PC-3 (cell line): ENCODE measurements around the gene VWA3B. TPM values are rescaled to one million over a fixed set of nuclear protein-coding genes. Genes with fewer than 3 reads are reported as not detected.

Source experiments
- ATAC-seq: fragments of 200-7000 bp; cut with Tn5 transposase; 2 replicates; pipeline ENCODE4 v1.9.1; 2020; ENCODE audit warnings: mild to moderate bottlenecking, moderate library complexity
- BruUV-seq: library from RNA; stranded (reverse); fragments of 400-500 nt; replicated peaks from 2 replicates; lab custom pipeline; 2021; lab: Mats Ljungman, UMichigan
- CTCF ChIA-PET: fragments of 300-600 bp; sonication (Branson Sonifier 250); formaldehyde crosslinking; loops from one replicate; lab custom pipeline; 2022; ENCODE audit warnings: antibody characterized with exemption; lab: Charles Lee
- POLR2A ChIA-PET: fragments of 300-600 bp; sonication (Branson Sonifier 250); formaldehyde crosslinking; loops from one replicate; lab custom pipeline; 2022; ENCODE audit warnings: antibody characterized with exemption; ENCODE audit not compliant: unreplicated experiment; lab: Charles Lee
- DNase-seq: peaks from one replicate; pipeline ENCODE4 v3.0.0-alpha.2; 2015
- H2AFZ ChIP-seq: fragments of 300-600 bp; sonication (generic); 2 replicates; pipeline ENCODE4 v1.6.0; 2016; ENCODE audit warnings: antibody characterized with exemption, low read length
- H3F3A ChIP-seq: fragments of 300-600 bp; sonication (generic); one replicate; pipeline ENCODE4 v1.6.0; 2017; ENCODE audit warnings: antibody characterized with exemption, low read length, control low read depth, mild to moderate bottlenecking; ENCODE audit not compliant: unreplicated experiment
- H3K27ac ChIP-seq: fragments of 300-600 bp; sonication (generic); 2 replicates; pipeline ENCODE4 v1.5.1; 2016; ENCODE audit warnings: mild to moderate bottlenecking, low read length
- H3K27me3 ChIP-seq: fragments of 300-600 bp; sonication (generic); 2 replicates; pipeline ENCODE4 v1.6.1; 2016; ENCODE audit warnings: low read length, mixed read lengths
- H3K36me3 ChIP-seq: fragments of 300-600 bp; sonication (generic); 2 replicates; pipeline ENCODE4 v1.6.1; 2016; ENCODE audit warnings: low read depth, mixed run types, low read length, mixed read lengths
- H3K4me1 ChIP-seq: fragments of 300-600 bp; sonication (generic); 2 replicates; pipeline ENCODE4 v1.5.1; 2016; ENCODE audit warnings: low read length; ENCODE audit not compliant: insufficient read depth
- H3K4me2 ChIP-seq: fragments of 300-600 bp; sonication (generic); 2 replicates; pipeline ENCODE4 v1.6.0; 2016; ENCODE audit warnings: low read length
- H3K4me3 ChIP-seq: fragments of 300-600 bp; sonication (generic); 2 replicates; pipeline ENCODE4 v1.5.1; 2016; ENCODE audit warnings: mild to moderate bottlenecking, low read length, mixed read lengths
- H3K79me2 ChIP-seq: fragments of 300-600 bp; sonication (generic); 2 replicates; pipeline ENCODE4 v1.6.1; 2017; ENCODE audit warnings: low read length, mixed read lengths
- H3K9ac ChIP-seq: fragments of 300-600 bp; sonication (generic); 2 replicates; pipeline ENCODE4 v1.6.0; 2016; ENCODE audit warnings: mild to moderate bottlenecking, low read length
- H3K9me2 ChIP-seq: fragments of 300-600 bp; sonication (generic); replicated peaks from 2 replicates; pipeline ENCODE4 v1.6.1; 2016; ENCODE audit warnings: mixed run types, low read length, mixed read lengths
- H3K9me3 ChIP-seq: fragments of 300-600 bp; sonication (generic); 2 replicates; pipeline ENCODE4 v1.6.1; 2016; ENCODE audit warnings: low read length, mixed read lengths
- H4K20me1 ChIP-seq: fragments of 300-600 bp; sonication (generic); 2 replicates; pipeline ENCODE4 v1.6.1; 2016; ENCODE audit warnings: low read length, mixed read lengths
- CTCF ChIP-seq: fragments of 300-600 bp; sonication (generic); conservative IDR thresholded peaks from 2 replicates; pipeline ENCODE4 v1.5.1; 2017; ENCODE audit warnings: antibody characterized with exemption, low read depth, mild to moderate bottlenecking, low read length
- EZH2 ChIP-seq: fragments of 300-600 bp; sonication (generic); IDR thresholded peaks from one replicate; pipeline ENCODE4 v1.6.1; 2017; ENCODE audit warnings: antibody characterized with exemption, mild to moderate bottlenecking, low read length; ENCODE audit not compliant: unreplicated experiment
- EZH2phosphoT487 ChIP-seq: fragments of 300-600 bp; sonication (generic); IDR thresholded peaks from 2 replicates; pipeline ENCODE4 v1.6.1; 2018; ENCODE audit warnings: mild to moderate bottlenecking, antibody characterized with exemption, low read length, borderline replicate concordance
- intact Hi-C: fragments of 100-400 bp; cut with micrococcal nuclease; formaldehyde crosslinking; loops from 2 replicates; pipeline ENCODE4 v1.9.0; 2023
- total RNA-seq: library from RNA; depleted of rRNA; stranded (reverse); fragments of >200 nt; gene quantifications from 2 replicates; pipeline ENCODE4 v1.2.3, GENCODE V29; 2014

Gene VWA3B
- total RNA-seq, 1 experiment from 2014 or later = not detected

GRCh38 chr2:98308068-98308467 is 221.1 kb downstream of the VWA3B start:
- no peak overlapping the region for H3K9ac ChIP-seq
- H3K4me2 ChIP-seq = no peak overlapping the region
- no peaks in the 10 kb centered on the region for H3K27me3 ChIP-seq
- no peak; the same call in 1 of the 2 replicates for ATAC-seq
- H4K20me1 ChIP-seq = no peaks in the 10 kb centered on the region
- no peak overlapping the region for H3K27ac ChIP-seq
- H3F3A ChIP-seq = no peaks in the 10 kb centered on the region
- TF ChIP-seq EZH2phosphoT487 = no peak
- ChIA-PET POLR2A (no interaction called here), CTCF (no interaction called here)
- no peaks in the 10 kb centered on the region for H3K79me2 ChIP-seq
- 0 out of 2 replicates have a peak overlapping the region, but pooled peaks have one; percentile 15 for H2AFZ ChIP-seq
- intact Hi-C loops = no loop called here
- no peaks in the 10 kb centered on the region for H3K9me3 ChIP-seq
- H3K9me2 ChIP-seq = no peaks in the 10 kb centered on the region
- BruUV-seq = no TSS peak
- no peaks in the 10 kb centered on the region for H3K36me3 ChIP-seq
- no peak for DNase-seq
- no peaks in the 10 kb centered on the region for H3K4me1 ChIP-seq
- no peak overlapping the region for H3K4me3 ChIP-seq

GRCh38 chr2:98308532-98308931 is 221.6 kb downstream of the VWA3B start:
- H4K20me1 ChIP-seq = no peaks in the 10 kb centered on the region
- TF ChIP-seq EZH2phosphoT487 (no peak), CTCF (no peak), EZH2 (no peak)
- H3K4me3 ChIP-seq = no peak overlapping the region
- no peak for DNase-seq
- H3F3A ChIP-seq = no peaks in the 10 kb centered on the region
- no peak overlapping the region for H3K27ac ChIP-seq
- 0 out of 2 replicates have a peak overlapping the region, but pooled peaks have one; percentile 15 for H2AFZ ChIP-seq
- H3K9me3 ChIP-seq = no peaks in the 10 kb centered on the region
- H3K27me3 ChIP-seq = no peaks in the 10 kb centered on the region
- H3K36me3 ChIP-seq = no peaks in the 10 kb centered on the region
- no peaks in the 10 kb centered on the region for H3K4me1 ChIP-seq
- intact Hi-C loops = no loop called here
- ChIA-PET POLR2A (no interaction called here), CTCF (no interaction called here)
- H3K9ac ChIP-seq = no peak overlapping the region
- no peaks in the 10 kb centered on the region for H3K9me2 ChIP-seq
- no TSS peak for BruUV-seq
- H3K4me2 ChIP-seq = no peak overlapping the region
- no peak for ATAC-seq
- no peaks in the 10 kb centered on the region for H3K79me2 ChIP-seq

DNA sequence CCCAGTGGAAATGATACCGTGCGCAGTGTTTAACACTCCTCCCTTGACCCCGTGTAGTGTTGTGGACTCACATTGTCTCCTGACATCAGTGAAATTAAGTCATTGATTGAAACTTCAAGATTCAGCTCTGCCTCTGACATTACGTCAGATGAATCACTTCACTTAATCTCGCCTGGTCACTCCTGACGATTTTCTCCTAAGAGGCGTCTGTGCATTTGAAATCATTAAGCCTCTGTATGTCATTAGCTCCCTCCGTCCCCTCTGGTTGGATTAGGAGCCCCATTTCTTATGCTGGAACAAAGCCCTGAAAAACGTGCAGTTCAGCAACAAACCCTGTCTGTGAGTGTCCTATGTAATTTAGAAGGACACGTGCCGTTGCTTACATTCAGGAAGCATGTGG is 222.6 kb downstream of the VWA3B start:
- no peaks in the 10 kb centered on the region for H3K9me3 ChIP-seq
- H3K27ac ChIP-seq = no peak overlapping the region
- ChIA-PET POLR2A (no interaction called here), CTCF (no interaction called here)
- H3K4me3 ChIP-seq = no peak overlapping the region
- H3K4me1 ChIP-seq = no peaks in the 10 kb centered on the region
- TF ChIP-seq CTCF (no peak), EZH2phosphoT487 (no peak), EZH2 (no peak)
- no peak overlapping the region for H2AFZ ChIP-seq
- H3K9me2 ChIP-seq = no peaks in the 10 kb centered on the region
- H3K9ac ChIP-seq = no peak overlapping the region
- H3F3A ChIP-seq = no peaks in the 10 kb centered on the region
- ATAC-seq = no peak
- no peaks in the 10 kb centered on the region for H4K20me1 ChIP-seq
- intact Hi-C loops = no loop called here
- BruUV-seq = no TSS peak
- no peaks in the 10 kb centered on the region for H3K36me3 ChIP-seq
- no peak for DNase-seq
- no peaks in the 10 kb centered on the region for H3K79me2 ChIP-seq
- no peaks in the 10 kb centered on the region for H3K27me3 ChIP-seq
- no peak overlapping the region for H3K4me2 ChIP-seq
